Measurements from ENCODE around the gene OCA2. TPM values are rescaled to one million over a fixed set of nuclear protein-coding genes. Genes with fewer than 3 reads are reported as not detected.
"Not testable (repeated sequence)": the region's sequence is repeated elsewhere in the genome, so short reads cannot be mapped to it uniquely, and the experiment has no call there.

Gene OCA2
- total RNA-seq, 1 experiment from 2014 or later: 0.09 TPM

DNA sequence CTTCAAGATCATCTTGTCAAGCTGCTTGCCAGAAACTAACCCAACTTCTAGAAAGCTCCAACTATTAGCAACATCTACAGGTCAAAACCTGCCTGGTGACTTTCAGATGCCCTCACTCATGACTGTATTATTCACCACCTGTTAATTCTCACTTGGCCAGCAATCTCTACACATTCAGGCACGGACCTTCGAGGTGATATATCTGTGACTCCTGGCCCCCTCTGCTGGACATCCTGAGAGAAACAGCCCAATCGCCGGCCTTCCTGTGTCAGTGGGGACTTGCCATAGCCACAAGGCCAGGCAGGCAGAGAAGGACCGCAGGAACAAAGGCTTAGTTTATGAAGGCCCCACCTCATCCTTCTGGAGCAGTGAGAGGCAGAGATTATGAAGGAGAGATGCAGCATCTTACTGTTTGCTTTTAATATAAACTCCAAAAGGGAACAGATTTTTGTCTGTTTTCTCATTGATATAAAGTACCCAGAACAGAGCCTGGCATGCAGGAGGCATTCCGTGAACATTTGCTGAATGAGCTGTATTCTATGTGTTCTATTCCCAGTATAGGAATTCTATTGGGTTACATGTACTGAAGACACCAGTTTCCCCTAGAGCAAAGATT is 24.4 kb upstream of the OCA2 start:
- POLR2A ChIA-PET (ENCODE audit: low non-redundant PET): interaction anchor here (0.5 kb wide), 1 partner anchor 28 kb away, joined by 6 read pairs; no protein-coding TSS in a partner anchor
- intact Hi-C loops (cut with micrococcal nuclease; ENCODE audit: unreplicated experiment): no loop called here
- H3K4me1 ChIP-seq (ENCODE audit: insufficient read depth, low read length, poor library complexity, severe bottlenecking): no peaks in the 10 kb centered on the region
- no peaks in the 10 kb centered on the region for H3K9me3 ChIP-seq (ENCODE audit: low read depth, low read length, poor library complexity, severe bottlenecking)
- H3K27me3 ChIP-seq (replicated peaks; ENCODE audit: insufficient read depth, low read depth, low read length, poor library complexity): no peaks in the 10 kb centered on the region
- CTCF ChIA-PET: no interaction called here
- DNase-seq (ENCODE audit: low spot score): peak; percentile 66
- no peak for TF ChIP-seq EZH2 (IDR thresholded peaks at IDR 0.05; ENCODE audit: borderline replicate concordance, low read depth, low read length, poor library complexity, severe bottlenecking)
- TF ChIP-seq CTCF (conservative IDR thresholded peaks at IDR 0.05; ENCODE audit: low read depth, low read length): peak; percentile 71
- H3K4me3 ChIP-seq (ENCODE audit: low read depth, low read length, poor library complexity, severe bottlenecking): no peak overlapping the region
- H3K36me3 ChIP-seq (ENCODE audit: insufficient read depth, low read length, poor library complexity, severe bottlenecking): peaks cover 22% of the 10 kb centered on the region
- H3K27ac ChIP-seq (ENCODE audit: low read depth, low read length, poor library complexity, severe bottlenecking): no peak overlapping the region
- BruUV-seq (replicated peaks): no TSS peak

DNA sequence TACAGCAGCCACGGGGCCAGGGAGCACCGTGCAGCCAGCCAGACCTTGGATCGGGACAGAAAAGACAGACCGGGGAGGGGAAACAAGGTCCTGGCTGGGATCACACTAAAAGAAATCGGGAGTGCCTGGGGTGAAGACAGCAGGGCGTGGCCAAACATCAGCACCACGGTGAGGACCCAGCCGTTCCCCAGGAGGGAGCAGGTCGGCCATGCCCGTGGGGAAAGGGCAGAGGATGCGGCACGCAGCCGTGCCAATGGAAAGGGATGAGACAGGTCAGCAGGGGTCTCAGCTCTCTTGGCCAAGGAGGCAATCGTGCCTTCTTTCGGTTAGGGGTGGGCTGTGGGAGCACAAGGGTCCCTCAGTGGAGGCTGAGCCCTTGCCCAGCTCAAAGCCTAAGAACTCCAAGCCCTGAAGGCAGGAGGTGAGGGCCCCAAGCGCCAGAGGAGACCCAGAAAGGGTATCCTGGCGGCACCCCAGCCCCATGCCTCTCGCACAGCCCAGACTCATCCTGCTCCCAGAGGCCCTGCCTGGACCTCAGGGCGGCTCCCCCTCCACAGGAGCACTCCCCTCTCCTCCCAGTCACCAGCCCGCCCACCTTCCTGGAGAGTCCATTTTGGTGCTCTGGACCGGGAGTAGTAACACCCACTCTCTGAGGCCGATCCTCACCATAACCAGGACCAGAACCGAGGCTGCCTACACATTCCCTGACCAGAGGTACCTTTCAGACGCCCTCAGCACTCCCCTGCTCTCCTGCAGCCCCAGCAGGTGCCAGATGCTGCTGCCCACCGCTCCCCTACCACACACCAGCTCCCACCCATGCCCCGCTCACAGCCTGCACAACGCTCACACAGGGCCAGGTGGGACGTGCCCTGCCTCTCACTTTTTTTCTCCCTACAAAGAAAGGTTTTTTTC is 23.2 kb upstream of the OCA2 start:
- H3K36me3 ChIP-seq (ENCODE audit: insufficient read depth, low read length, poor library complexity, severe bottlenecking): peaks cover 24% of the 10 kb centered on the region

GRCh38 chr15:28121577-28121976 is 22.5 kb upstream of the OCA2 start:
- BruUV-seq (replicated peaks); H3K4me3 ChIP-seq (ENCODE audit: low read depth, low read length, poor library complexity, severe bottlenecking); CTCF ChIA-PET; DNase-seq (ENCODE audit: low spot score); H3K9me3 ChIP-seq (ENCODE audit: low read depth, low read length, poor library complexity, severe bottlenecking); H3K4me1 ChIP-seq (ENCODE audit: insufficient read depth, low read length, poor library complexity, severe bottlenecking); H3K27me3 ChIP-seq (replicated peaks; ENCODE audit: insufficient read depth, low read depth, low read length, poor library complexity); H3K27ac ChIP-seq (ENCODE audit: low read depth, low read length, poor library complexity, severe bottlenecking); POLR2A ChIA-PET (ENCODE audit: low non-redundant PET); intact Hi-C loops (cut with micrococcal nuclease; ENCODE audit: unreplicated experiment): not testable (repeated sequence)
- peaks cover 24% of the 10 kb centered on the region for H3K36me3 ChIP-seq (ENCODE audit: insufficient read depth, low read length, poor library complexity, severe bottlenecking)

More for the DNA sequence above, 23.2 kb upstream of the OCA2 start:
- no peaks in the 10 kb centered on the region for H3K4me1 ChIP-seq (ENCODE audit: insufficient read depth, low read length, poor library complexity, severe bottlenecking)
- POLR2A ChIA-PET (ENCODE audit: low non-redundant PET): interaction anchor here (0.5 kb wide), 1 partner anchor 29 kb away, joined by 6 read pairs; no protein-coding TSS in a partner anchor
- TF ChIP-seq CTCF (conservative IDR thresholded peaks at IDR 0.05; ENCODE audit: low read depth, low read length) (no peak), EZH2 (IDR thresholded peaks at IDR 0.05; ENCODE audit: borderline replicate concordance, low read depth, low read length, poor library complexity, severe bottlenecking) (no peak)
- H3K27ac ChIP-seq (ENCODE audit: low read depth, low read length, poor library complexity, severe bottlenecking): no peak overlapping the region
- CTCF ChIA-PET: no interaction called here
- no peak for DNase-seq (ENCODE audit: low spot score)
- intact Hi-C loops (cut with micrococcal nuclease; ENCODE audit: unreplicated experiment): no loop called here
- H3K9me3 ChIP-seq (ENCODE audit: low read depth, low read length, poor library complexity, severe bottlenecking): no peaks in the 10 kb centered on the region
- no peaks in the 10 kb centered on the region for H3K27me3 ChIP-seq (replicated peaks; ENCODE audit: insufficient read depth, low read depth, low read length, poor library complexity)
- BruUV-seq (replicated peaks): no TSS peak
- H3K4me3 ChIP-seq (ENCODE audit: low read depth, low read length, poor library complexity, severe bottlenecking): no peak overlapping the region
